Umbilical cord (tissue), 2 donors: ENCODE results near the gene S100A10. TPM values are rescaled to one million over a fixed set of nuclear protein-coding genes. Genes with fewer than 3 reads are reported as not detected.

Experiments used
- DNase-seq: peaks from one replicate; pipeline ENCODE4 v3.0.0-alpha.2; 2015; ENCODE audit warnings: low spot score
- total RNA-seq: library from RNA; depleted of rRNA; stranded (reverse); fragments of >200 nt; gene quantifications from one replicate; pipeline ENCODE4 v1.2.3, GENCODE V29; 2014; ENCODE audit warnings: low replicate concordance; ENCODE audit not compliant: insufficient read depth

The S100A10 gene
- total RNA-seq, 1 donor from 2014 or later: 108 TPM

DNA sequence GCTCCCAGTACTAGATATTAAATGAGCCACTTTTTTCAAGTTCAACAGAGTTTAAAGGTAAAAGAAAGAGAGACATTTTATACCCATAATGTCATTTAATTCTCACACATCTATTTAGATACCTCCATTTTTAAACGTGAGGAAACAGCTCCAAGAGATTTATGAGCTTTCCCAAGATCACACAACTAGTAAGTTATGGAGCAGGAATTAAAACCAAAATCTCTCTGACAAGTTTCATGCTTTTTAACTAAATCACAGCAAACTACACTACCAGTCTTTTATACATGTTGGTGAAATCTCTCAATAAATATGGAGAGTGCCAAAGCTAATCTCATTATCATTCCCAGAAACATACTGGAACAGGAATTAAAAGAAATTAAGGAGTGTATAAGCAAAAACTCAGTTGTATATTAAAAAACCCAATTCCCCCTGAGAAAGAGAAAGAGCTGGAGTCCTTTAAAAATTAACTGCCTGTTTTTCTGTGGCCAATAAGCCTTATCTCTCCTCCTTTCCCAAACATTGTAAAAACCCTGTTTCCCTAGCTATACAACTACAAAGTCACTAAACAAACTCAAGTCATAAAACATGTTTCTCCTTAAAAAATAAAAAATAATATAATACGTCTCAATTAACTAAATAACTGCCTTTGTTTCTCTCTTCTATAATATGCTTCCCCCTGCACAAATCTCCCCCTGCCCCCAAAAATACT lies 57.6 kb downstream of the S100A10 start:
- DNase-seq: no peak

- peak; percentile 62 for DNase-seq
These were observed 58.5 kb downstream of the S100A10 start for GRCh38 chr1:151935154-151935553.

- DNase-seq: peak; percentile 82
These were observed 59.6 kb downstream of the S100A10 start for GRCh38 chr1:151934048-151934493.

Other genes with a start within 250 kb of the S100A10 start
- gene MRPL9, start 230.4 kb downstream of the S100A10 start, total RNA-seq: 40.0 TPM
- 6.7 TPM for gene TDRKH, start 203.4 kb downstream of the S100A10 start, total RNA-seq
- gene LINGO4, start 188.4 kb downstream of the S100A10 start, total RNA-seq: 0.96 TPM
- gene RORC, start 162.1 kb downstream of the S100A10 start, total RNA-seq: 7.0 TPM
- gene C2CD4D, start 154.0 kb downstream of the S100A10 start, total RNA-seq: not detected
- not detected for gene THEM5, start 140.1 kb downstream of the S100A10 start, total RNA-seq
- gene THEM4, start 84.3 kb downstream of the S100A10 start, total RNA-seq: 10.1 TPM
- 29.1 TPM for gene S100A11, start 43.1 kb upstream of the S100A10 start, total RNA-seq
- gene TCHHL1, start 95.2 kb upstream of the S100A10 start, total RNA-seq: 6.5 TPM
- 0.96 TPM for gene TCHH, start 121.6 kb upstream of the S100A10 start, total RNA-seq
- gene RPTN, start 165.4 kb upstream of the S100A10 start, total RNA-seq: 1.7 TPM
- 2.2 TPM for gene HRNR, start 230.3 kb upstream of the S100A10 start, total RNA-seq